PFSK-1 (cell line): ENCODE measurements around the gene FAT2.

Source experiments
- POLR2AphosphoS5 ChIP-seq: IDR thresholded peaks from 2 replicates; pipeline ENCODE4 v1.6.1; 2012; ENCODE audit warnings: low read depth, mild to moderate bottlenecking, control low read depth, low read length, moderate library complexity
- REST ChIP-seq, 2 experiments: IDR thresholded peaks; 2 replicates each; pipeline versions ENCODE4 v1.6.1 to v1.8.0; 2011 to 2012; ENCODE audit warnings: low read depth in 2 of 2, low read length in 2 of 2, control low read depth in 1 of 2, inconsistent platforms in 1 of 2, mild to moderate bottlenecking in 1 of 2, moderate library complexity in 1 of 2; ENCODE audit not compliant: insufficient read depth in 1 of 2
- SIN3A ChIP-seq: IDR thresholded peaks from 2 replicates; pipeline ENCODE4 v1.6.1; 2012; ENCODE audit warnings: mild to moderate bottlenecking, low read length, moderate library complexity, borderline replicate concordance; ENCODE audit not compliant: insufficient read depth
- TAF1 ChIP-seq: IDR thresholded peaks from 2 replicates; pipeline ENCODE4 v1.6.1; 2012; ENCODE audit warnings: low read length, control low read depth, borderline replicate concordance; ENCODE audit not compliant: insufficient read depth

- TF ChIP-seq POLR2AphosphoS5 (no peak), REST (IDR thresholded peaks at IDR 0.05; ENCODE audit: insufficient read depth in 1 of 2, low read depth in 2 of 2, low read length in 2 of 2) (no peak), TAF1 (no peak), SIN3A (no peak)
Observed at GRCh38 chr5:151553130-151553670, 37.9 kb downstream of the FAT2 start.
